CD4-positive, alpha-beta T cell treated with Interleukin-4 for 1 hour (primary cell): ENCODE data around the gene RABGAP1L.

Experiments used
- DNase-seq, 2 donors: peaks; one replicate each; pipeline ENCODE4 v3.0.0-alpha.2; 2020 to 2022

The RABGAP1L gene

GRCh38 chr1:174954073-174954460 is 794.7 kb downstream of the RABGAP1L start:
- DNase-seq: no peak

- DNase-seq: no peak
Measured at GRCh38 chr1:174954671-174955669, 795.6 kb downstream of the RABGAP1L start.

GRCh38 chr1:174956086-174956485 is 796.8 kb downstream of the RABGAP1L start:
- DNase-seq: no peak

- DNase-seq: no peak
Measured at GRCh38 chr1:174956976-174957375, 797.7 kb downstream of the RABGAP1L start.

GRCh38 chr1:174957829-174958228 is 798.5 kb downstream of the RABGAP1L start:
- DNase-seq: no peak

GRCh38 chr1:174958396-174958795 is 799.1 kb downstream of the RABGAP1L start:
- no peak for DNase-seq

- DNase-seq: no peak
Measured at GRCh38 chr1:174960362-174960761, 801.0 kb downstream of the RABGAP1L start.

GRCh38 chr1:174963529-174964125 is 804.3 kb downstream of the RABGAP1L start:
- peak in 1 of 2 donors; percentile 35 for DNase-seq

GRCh38 chr1:174964261-174964971 is 805.1 kb downstream of the RABGAP1L start:
- peak; percentile 48 to 84 for DNase-seq

- peak; percentile 25 to 63 for DNase-seq
Measured at GRCh38 chr1:174964972-174965361, 805.6 kb downstream of the RABGAP1L start.

- DNase-seq: peak; percentile 32 to 40
Measured at GRCh38 chr1:174965362-174966007, 806.2 kb downstream of the RABGAP1L start.

- no peak for DNase-seq
Measured at GRCh38 chr1:174966008-174966572, 806.8 kb downstream of the RABGAP1L start.

GRCh38 chr1:174967845-174968705 is 808.8 kb downstream of the RABGAP1L start:
- peak in 1 of 2 donors; percentile 73 for DNase-seq

GRCh38 chr1:174968750-174969244 is 809.5 kb downstream of the RABGAP1L start:
- DNase-seq: peak; percentile 40 to 88

- peak in 1 of 2 donors; percentile 40 for DNase-seq
Measured at GRCh38 chr1:174969977-174970376, 810.7 kb downstream of the RABGAP1L start.

GRCh38 chr1:174971466-174971865 is 812.1 kb downstream of the RABGAP1L start:
- no peak for DNase-seq

- DNase-seq: no peak
Measured at GRCh38 chr1:174971902-174972301, 812.6 kb downstream of the RABGAP1L start.

GRCh38 chr1:174974711-174975119 is 815.4 kb downstream of the RABGAP1L start:
- no peak for DNase-seq

GRCh38 chr1:174975764-174976163 is 816.4 kb downstream of the RABGAP1L start:
- DNase-seq: no peak

GRCh38 chr1:174976436-174977108 is 817.3 kb downstream of the RABGAP1L start:
- DNase-seq: no peak
